Measurements from ENCODE around the gene EFNA5.

The EFNA5 gene

DNA sequence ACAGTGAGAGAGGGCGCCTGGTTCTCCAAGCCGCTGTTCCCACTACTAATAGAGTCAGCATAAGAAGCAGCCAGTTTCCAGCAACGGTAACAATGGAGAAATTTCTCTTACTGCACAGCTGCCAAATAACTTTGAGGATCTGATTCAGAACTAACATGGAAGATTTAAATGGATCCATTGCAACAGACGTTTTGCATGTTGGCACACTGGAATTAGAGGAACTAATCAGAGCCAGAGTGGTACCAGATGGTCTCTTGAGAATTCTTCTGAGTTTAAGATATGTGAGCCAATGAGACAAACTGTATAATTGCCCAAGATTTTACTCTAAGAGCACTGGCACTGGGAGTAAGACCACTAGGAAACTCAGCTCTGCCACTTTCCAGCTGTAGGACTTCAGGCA, 186.5 kb downstream of the EFNA5 start:
- DNase-seq (ENCODE audit: low spot score): no peak

DNA sequence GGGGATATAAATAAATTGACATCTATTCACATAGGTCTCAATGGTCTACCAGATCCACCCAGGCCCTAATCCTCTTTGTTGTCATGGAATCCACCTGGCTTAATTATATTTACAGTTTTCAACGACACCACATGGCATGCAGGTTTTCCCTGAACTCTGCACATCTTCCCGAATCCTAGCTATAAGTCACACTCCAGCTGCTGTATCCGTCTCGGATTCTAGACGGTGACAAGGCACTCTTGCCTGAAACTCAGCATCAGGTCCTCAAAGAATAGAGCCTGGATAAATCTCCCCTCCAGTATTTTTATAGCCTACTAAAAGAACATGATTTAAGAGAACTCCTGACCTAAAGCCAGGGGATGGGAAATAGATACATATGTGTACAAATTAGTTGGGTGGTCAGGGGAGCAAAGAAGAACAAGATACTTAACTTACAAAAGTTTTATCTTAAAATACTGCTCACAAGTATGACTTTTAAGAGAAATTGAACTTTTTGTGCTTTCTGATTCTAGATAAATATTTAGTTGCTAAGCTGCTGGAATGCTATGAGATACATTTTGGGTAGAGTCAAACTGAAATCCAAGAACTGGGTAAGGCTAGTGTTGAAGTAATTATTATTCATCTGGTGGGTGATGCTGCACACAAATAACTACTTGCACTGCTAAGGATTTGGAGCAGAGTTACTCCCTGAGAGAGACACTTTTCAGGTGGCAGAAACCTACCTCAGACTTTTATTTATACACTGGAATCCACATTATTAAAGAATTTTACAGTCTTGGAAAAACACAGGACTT, 187.3 kb downstream of the EFNA5 start:
- no peak for DNase-seq (ENCODE audit: low spot score)

DNA sequence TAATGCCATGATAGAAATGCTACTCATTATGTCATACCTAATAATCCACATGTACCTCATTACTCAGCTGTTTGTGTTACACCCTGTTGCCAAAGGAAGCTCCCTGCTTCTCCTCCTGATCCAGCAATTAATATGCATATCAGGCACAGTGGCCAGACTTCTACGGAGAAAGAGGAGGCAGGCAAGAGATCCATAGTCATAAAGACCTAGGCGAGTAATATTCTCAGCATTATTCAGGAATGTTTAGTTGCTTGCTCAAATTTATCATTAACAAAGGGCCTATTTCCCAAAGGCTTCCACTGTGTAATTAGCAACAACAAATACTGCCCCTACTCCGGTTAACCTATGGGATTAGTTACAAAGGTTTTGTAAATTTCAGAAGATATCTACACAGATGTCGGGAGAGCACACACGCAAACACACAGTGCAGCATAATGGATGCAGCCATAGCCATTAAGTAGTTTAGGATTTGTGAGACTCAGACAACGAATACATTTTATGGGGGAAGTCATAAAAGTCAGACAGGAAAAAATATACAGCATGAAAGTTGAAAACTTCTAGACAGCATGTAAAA, 192.6 kb downstream of the EFNA5 start:
- DNase-seq (ENCODE audit: low spot score): no peak

DNA sequence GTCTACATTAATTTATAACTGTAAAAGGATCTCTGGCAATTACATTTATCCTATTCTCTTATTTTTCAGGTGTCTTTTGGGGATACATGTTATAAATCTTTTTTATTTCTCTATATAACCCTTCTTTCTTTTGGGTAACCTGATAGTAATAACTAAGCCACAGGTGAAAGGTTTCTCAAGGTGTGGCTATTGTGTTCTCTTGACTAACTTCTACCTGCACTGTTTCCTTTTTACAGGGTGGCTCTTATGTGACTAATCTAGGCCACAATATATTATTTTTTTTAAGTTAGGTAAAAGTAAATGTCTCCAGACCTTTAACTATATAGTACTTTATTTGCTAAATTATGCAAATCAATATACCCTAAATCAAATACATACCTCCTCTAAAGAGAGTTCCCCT, 193.2 kb downstream of the EFNA5 start:
- no peak for DNase-seq (ENCODE audit: low spot score)

DNA sequence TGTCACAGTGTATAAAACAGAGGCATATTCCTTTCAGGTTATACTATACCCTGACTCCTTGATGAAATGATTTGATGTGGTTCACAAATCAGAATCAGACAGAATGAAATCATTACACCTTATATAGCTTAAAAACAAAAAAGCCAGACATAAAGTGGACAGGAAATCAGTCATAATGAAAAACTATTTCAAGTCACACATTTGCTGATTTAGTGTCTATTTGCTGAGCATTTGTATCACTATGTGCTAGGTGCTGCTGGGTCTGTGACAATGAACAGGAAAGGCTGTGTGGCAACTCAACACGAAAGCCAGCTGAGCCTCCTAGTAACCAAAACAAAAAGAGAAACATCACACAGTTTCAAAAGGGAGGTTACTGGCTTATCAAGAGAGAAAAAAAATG, 194.0 kb downstream of the EFNA5 start:
- DNase-seq (ENCODE audit: low spot score): no peak

DNA sequence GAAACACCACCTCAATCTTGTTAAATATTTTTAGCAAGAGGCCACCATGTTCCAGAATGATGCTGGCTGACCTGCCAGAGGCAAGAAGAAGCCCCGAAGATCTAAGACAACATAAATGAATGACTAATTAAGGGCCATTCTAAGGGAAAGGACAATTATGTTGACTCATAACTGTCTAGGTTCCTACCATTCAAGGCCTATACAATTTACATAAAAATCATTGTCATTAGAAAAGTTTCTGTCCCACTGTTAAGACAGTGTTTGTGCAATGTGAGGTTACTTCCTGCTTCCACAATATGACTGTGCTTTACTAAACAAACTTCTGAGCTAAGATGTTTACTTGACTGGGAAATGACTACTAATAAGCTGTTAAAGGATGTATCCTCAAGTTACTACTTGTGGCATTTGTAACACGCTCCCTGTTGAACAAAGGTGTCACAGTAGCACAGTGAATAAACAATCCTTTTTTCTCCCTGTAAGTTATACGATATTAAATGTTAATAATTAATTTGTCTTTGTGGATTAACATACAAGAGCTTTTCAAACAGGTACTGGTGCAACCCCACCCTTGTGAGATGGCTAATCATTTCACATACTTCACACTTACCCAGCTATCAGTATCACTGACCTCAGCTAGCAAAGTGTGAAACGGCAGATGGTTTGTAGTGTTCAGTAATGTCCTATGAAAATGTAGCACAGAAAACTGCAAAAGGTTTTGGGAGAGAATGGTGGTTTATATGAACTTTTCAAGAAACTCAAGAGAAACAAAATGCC, 195.8 kb downstream of the EFNA5 start:
- no peak for DNase-seq (ENCODE audit: low spot score)

DNA sequence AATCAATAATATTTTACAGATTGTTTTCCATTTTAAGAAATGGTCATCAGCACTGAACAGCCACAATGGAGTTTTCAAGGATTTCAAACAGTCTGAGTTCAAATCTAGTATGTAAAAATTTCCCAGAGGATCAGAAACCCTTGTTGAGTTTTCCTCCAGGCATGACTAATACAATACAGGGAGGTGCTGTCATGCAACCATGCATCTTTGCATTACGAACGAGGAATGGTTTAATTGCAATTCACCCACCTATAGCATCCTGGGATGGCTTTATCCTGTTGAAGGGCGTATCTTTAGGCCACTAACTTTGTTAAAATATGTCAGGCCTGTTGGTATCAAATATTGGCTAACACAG, 196.4 kb downstream of the EFNA5 start:
- no peak for DNase-seq (ENCODE audit: low spot score)

DNA sequence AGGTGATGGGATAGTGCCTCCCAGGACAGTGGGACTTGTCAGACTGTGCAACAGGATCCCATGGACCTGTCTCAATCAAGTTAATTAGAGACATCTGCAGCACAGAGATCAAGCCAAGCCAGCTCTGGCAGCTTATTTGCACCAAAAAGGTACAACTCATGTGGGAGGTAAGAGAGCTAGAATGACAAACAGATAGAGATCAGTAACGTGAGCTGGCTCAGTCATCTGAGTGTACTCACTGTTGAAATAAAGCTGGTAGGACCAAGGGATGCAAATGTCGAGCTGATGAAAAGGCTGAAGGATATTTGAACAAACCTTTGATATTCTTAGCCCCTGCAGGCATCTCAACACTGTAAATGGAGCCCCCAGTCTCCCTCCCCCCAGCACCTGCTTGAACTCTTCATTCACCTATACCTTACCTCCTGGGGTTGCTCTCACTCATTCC, 198.1 kb downstream of the EFNA5 start:
- DNase-seq (ENCODE audit: low spot score): peak; percentile 24

DNA sequence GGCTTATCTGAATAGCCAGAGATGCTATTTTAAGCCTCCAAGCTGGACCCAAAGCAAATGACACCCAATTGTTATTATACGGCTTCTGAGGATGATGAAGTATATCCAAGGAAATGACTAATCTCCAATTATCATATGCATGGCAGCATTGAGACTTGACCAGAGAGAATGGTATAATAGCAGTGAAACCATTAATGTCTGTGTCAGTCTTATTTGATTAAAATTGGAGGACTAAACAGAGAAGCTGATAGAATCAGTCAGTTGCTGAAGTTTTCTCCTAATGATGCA, 200.5 kb downstream of the EFNA5 start:
- no peak for DNase-seq (ENCODE audit: low spot score)

DNA sequence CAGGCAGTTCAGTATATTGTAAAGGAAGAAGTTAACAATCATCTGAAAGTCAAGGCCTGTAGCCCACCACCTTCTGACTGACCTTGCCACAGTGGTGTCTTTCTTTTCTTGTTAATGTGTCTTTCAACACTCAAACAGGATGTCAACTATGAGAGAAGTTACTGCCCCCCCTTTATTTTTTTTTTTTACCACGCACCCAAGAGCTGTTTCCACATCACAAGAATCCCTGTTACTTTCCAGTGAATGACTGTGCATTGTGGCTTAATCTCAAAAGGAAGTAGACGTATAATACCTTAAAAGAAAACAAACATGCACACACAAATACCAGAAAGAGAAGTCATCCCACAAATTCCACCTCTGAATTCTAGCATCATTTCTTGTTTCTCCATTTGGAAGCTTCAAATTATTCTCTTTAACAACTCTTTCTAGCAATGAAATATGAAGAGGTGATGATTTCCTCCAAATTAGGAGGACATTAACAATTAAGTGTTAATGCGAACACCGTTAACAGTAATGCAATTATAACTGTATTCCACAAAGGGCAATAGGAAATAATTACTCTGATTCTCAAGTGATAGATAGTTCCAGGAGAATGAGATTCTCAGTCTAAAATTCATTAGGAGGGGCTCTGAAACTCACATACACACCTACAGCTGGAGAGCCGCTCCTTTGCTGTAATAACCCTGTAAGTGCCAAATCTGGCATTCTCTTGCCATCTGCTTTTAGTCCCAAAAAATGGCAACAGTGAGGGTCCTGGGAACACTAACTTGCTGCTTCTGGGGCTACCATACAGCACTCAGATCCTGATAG, 201.0 kb downstream of the EFNA5 start:
- no peak for DNase-seq (ENCODE audit: low spot score)

DNA sequence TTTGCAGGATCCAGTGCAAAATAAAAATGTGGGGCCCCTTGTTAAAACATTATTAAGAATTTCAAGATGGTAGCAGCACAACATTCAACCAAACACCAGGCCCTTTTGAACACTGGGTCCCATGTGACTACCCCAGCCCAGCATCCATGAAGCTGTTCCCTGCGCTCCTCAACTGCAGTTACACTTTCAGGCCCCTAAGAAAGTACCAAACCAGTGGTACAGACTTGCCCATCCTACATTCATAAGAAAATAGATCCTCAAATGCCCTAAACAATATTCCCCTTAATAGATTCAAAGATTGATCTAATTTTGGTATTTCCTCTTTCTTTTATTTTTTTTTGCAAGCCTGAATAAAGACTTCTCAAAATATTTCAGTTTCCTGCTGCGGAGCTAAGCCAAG, 201.7 kb downstream of the EFNA5 start:
- no peak for DNase-seq (ENCODE audit: low spot score)

DNA sequence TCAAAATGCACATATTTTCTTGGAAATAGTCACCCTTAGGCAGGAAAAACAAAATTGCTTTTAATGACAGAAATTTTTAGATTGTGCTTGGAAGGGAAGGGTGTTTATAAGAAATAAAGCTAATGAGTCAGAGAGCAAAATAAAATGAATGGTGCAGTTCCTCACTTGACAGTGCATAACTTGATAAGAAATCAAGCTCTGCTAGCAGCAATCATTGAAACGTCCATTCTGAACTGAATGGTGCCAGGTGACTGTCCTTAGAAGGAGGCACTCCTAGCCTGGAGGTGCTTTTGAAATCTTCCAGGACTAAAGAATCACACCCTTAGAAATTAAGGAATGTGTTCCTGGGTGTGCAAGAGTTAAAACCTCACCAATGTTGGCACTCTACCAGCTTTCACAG, 202.5 kb downstream of the EFNA5 start:
- no peak for DNase-seq (ENCODE audit: low spot score)

DNA sequence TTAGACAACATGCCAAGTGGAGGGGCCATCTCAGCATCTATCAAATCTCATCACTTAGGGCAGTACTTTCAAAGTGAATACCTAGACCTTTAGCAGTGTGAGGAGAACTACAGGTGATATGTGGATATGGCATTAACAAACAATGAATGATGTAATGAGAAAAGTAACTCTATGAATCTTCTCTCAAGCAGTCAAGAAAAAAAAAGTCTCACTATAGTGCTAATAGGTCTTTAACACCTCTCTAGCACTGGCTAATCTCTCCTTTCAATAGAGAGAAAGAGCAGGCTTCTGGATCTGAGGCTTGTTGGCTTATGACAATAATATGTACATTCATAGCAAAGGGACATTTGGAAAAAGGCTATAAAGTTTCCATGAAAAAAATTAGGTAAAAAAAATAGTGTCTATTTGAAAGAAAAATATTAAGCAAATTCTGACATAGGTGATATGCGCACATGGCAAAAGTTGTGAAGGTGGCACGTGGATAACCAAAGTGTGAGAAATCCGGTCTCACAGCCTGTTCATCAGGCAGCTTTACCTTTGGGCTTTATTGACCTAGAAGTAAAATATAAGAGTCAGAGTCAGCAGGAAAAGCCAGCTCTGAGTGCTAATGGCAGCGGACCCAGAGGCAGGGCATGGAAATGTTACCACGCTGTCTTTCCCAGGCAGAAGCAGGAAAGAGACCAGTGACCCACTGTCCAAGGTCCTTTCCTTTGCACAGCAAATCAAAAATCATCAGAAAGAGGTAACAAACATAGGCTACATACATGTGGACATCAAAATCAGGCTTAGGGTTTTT, 203.4 kb downstream of the EFNA5 start:
- DNase-seq (ENCODE audit: low spot score): no peak

DNA sequence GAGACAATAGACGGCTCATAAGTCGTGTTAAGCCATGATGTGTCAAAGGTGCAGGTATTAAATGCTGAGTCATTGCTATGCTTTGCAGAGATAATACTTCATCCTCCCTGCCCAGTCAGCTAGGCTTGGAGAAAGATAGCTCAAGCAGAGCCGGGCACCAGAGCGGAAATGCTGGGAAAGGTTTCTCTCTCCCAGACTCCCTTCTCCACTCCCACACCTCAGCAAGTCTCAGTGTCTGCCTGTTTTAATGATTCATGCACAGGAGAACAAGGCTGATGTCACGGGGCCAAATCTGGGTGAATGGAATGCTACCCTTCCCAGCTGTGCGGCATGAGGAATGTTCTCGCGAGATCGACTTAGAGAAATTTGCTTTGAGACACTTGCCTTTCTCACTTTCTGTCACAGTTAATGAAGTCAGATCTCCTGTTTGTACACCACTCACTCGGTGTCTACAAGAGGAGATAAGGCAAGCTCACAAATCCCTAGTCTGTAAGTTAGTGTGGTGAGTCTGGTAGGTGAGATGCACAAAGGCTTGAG, 204.4 kb downstream of the EFNA5 start:
- peak; percentile 23 for DNase-seq (ENCODE audit: low spot score)

DNA sequence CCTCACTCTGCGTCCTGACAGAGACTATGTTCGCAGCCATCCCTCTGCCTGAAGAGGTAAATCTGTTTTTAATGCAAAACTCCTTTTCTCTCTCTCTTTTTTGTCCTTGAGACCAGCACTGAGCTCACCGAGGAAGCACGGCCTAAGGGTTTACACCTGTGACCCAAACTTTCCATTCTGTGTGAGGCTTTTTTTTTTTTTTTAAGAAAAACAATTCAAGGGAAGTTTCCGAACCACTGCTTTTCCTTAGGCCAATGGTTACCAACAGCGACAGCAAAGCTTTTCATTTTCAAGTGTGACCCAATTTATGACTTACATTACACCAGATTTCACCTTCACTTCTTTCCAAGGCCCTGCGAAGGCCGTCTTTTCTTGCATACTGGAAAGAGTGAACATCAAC, 205.9 kb downstream of the EFNA5 start:
- no peak for DNase-seq (ENCODE audit: low spot score)

DNA sequence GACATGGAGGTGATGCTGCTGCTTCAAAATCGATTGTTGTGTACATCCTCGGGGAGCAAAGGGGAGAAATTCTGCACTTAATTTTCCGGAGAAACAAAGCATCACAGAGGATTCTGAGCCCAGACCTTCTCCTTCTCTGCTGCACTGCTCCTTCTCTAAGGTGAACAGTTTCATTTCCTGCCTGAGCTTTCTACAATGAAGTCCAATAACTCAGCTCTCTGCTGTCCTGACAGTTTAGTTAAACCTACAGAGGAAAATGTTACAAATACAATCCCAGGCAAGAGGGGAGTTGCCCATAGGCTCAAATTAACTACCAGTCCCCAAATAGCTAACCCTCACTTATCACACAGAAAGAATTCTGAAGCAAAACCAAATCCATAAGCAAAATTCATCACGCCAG, 206.3 kb downstream of the EFNA5 start:
- no peak for DNase-seq (ENCODE audit: low spot score)

DNA sequence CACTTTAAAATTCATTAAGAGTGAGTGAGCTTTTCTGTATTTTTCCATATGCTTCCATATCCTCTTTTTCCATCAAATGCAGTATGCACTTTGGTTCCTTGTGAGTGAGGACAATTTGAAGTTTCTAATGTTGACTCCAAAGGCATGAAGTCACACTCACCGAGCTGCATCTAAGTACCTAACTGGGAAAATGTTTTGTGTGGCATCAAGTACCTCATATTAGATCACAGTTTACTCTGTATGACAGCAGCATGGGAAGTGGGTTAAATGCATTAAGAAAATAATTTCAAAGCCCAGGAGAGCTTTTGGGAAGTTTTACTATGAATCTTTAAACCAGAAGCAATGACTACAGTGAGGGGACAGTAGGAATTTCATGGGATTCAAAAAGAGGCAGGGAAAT, 207.0 kb downstream of the EFNA5 start:
- no peak for DNase-seq (ENCODE audit: low spot score)

DNA sequence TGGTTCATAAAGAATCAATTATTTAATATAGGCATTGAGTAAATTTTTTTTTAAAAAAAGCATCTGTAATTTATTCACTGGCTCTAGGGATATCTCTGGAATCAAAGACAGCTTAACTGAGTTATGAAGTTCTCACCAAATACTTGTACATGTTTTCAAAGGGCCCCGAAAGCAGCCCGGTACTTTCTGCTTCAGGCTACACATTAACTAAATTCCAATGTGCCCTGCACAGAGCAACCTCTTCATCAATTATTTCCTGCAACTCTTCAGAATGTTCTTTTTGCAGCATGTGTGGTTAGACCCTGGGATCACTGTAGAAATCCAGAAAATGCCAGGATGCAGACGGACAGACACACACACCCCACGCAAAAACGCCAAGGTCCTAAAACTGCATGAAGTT, 209.0 kb downstream of the EFNA5 start:
- no peak for DNase-seq (ENCODE audit: low spot score)

DNA sequence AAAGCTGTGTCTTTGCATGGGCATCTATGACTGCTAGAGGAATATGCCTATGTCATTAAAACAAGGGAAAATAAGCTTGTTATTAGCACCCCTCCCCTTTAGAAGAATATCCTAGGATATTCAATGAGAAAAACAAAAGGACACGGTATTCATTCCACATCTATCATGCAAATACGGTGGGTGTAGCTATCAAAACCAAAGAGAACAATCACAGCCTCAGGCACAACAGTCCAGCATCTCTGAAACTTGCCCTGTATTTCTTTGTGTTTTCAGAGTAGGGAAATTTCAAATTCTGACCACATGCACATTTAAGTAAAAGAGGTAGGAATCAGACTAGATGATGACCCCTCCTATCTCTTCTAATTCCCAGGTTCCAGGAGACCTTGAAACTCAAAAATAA, 209.9 kb downstream of the EFNA5 start:
- DNase-seq (ENCODE audit: low spot score): no peak

DNA sequence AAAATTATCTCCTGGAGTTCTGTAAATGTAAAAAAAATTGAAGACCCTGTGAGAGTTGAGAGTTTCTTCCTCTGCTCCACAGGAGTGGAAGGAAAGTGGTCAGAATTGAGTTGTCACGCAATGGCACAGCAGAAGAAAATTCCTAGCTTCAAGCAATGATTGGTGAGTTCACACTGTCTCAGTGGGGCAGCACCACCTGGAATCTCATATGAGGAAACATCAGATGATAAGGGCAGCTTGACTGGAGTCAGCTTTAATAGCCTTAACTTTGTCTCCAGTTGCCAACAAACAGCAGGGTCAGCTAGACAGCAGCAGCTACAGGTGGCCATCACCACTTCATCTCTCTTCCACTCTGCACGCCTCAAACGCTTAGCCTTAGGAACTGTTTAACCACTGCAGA, 211.1 kb downstream of the EFNA5 start:
- no peak for DNase-seq (ENCODE audit: low spot score)

DNA sequence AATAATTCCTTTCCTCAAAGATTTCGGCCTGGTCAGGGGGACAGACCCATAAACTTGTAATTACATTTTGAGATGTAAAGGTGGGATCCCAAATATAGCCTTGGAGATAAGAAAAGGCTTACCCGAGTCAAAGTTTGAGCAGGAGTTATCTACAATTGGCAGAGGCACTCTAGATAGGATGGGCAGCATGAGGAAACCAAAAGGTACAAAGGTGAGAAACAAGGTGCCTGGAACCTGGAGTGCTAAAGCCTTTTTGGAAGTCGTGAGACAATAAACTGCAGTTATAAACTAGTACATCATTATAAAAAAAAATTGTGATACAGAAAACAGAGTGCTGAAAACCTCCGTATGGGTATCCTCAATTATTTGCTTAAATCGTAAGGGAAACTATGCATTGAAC, 212.4 kb downstream of the EFNA5 start:
- no peak for DNase-seq (ENCODE audit: low spot score)

DNA sequence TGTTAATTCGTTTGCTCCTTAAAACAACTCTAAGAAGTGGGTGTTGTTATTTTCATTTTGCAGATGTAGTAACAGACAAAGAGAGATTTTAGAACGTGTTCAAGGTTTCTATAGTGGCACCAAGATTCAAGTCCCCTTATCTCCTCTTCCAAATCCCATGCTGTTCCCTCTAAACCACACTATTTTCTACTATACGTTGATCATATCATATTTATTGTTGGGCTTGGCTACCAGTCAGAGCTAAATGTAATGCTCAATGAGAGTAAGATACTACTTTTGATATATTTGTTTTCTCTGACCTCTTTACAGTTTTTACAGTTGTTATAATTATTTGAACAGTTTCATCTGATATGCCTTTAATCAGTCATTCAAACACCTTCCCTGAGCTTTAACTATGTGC, 212.9 kb downstream of the EFNA5 start:
- no peak for DNase-seq (ENCODE audit: low spot score)

Measured in iPS-NIHi11 (cell line).